Measurements from ENCODE around the gene HS1BP3.

DNA sequence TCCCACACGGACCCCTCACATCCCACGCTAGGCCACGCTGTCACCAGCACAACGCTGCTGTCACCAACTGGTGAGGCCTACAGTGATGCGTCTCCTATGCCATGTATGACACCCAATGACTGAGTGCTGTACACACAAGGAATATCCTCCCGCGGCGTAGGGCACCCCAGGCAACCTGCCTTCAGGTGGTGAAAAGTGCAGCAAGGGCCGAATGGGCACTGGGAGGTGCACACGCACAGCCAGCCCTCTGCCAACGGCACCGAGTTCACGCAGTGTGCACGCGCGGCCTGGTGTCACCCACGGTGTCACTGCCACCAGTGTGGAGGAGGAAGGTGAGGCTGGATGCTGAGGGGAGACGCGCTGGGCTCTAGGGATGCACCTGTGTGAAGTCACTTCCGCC, 4.5 kb downstream of the HS1BP3 start:
- TF ChIP-seq RBAK (CRISPR knock-in tag; IDR thresholded peaks at IDR 0.05), result no peak
- no peak for TF ChIP-seq RAD21 (CRISPR knock-in tag; IDR thresholded peaks at IDR 0.05)
- TF ChIP-seq, protein P1, sequence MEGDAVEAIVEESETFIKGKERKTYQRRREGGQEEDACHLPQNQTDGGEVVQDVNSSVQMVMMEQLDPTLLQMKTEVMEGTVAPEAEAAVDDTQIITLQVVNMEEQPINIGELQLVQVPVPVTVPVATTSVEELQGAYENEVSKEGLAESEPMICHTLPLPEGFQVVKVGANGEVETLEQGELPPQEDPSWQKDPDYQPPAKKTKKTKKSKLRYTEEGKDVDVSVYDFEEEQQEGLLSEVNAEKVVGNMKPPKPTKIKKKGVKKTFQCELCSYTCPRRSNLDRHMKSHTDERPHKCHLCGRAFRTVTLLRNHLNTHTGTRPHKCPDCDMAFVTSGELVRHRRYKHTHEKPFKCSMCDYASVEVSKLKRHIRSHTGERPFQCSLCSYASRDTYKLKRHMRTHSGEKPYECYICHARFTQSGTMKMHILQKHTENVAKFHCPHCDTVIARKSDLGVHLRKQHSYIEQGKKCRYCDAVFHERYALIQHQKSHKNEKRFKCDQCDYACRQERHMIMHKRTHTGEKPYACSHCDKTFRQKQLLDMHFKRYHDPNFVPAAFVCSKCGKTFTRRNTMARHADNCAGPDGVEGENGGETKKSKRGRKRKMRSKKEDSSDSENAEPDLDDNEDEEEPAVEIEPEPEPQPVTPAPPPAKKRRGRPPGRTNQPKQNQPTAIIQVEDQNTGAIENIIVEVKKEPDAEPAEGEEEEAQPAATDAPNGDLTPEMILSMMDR (CRISPR knock-in tag; IDR thresholded peaks at IDR 0.05), result no peak

All from HepG2 (cell line).